ENCODE data around the gene GRM8. TPM values are rescaled to one million over a fixed set of nuclear protein-coding genes. Genes with fewer than 3 reads are reported as not detected.

Gene GRM8
- total and polyA plus RNA-seq, 10 of the 15 experiments (the other 5 are each of a cell fraction or from before 2014, with no cell fraction given) = 0.33 to 7.1 (median 0.45) TPM; not detected in 2

DNA sequence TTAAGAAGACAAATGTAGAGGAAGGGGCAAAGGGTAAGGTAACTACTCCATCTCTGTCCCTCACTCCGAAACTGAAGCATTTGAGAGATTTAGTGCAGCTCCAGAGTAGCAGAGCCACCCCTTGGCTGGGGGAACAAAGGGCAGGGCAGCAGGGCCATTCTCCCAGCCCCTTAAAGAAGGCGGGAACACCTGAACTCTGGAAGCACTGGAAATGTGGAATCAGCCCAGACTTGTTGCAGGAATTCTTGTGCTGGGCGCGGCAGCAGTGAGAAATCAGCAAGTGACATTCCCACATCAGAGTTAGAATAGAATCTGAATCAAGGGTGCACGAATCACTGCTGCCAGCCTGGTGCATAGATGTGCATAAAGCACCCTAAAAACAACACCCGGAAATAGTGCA lies 34.4 kb upstream of the GRM8 start:
- H3K4me1 ChIP-seq (ENCODE audit: control insufficient read depth, insufficient read depth, low read length) = no peaks in the 10 kb centered on the region
- FAIRE-seq (no peak), DNase-seq (ENCODE audit: low read depth, low spot score) (no peak), ATAC-seq (no peak)
- H3K36me3 ChIP-seq (ENCODE audit: control insufficient read depth in 2 of 2, insufficient read depth in 2 of 2, low read length in 1 of 2) = no peaks in the 10 kb centered on the region
- no peak overlapping the region for H3K9ac ChIP-seq (ENCODE audit: control insufficient read depth, insufficient read depth, low read length)
- no peak overlapping the region for H3K4me3 ChIP-seq
- TF ChIP-seq NBN (IDR thresholded peaks at IDR 0.05) (no peak), E2F8 (IDR thresholded peaks at IDR 0.05; ENCODE audit: low read depth, partially characterized antibody) (no peak), NFXL1 (IDR thresholded peaks at IDR 0.05; ENCODE audit: borderline replicate concordance) (no peak), USF1 (IDR thresholded peaks at IDR 0.05; ENCODE audit: borderline replicate concordance, extremely low read length, insufficient read depth, low read depth, low read length) (no peak), ZNF24 (IDR thresholded peaks at IDR 0.05) (no peak), SUPT20H (IDR thresholded peaks at IDR 0.05; ENCODE audit: borderline replicate concordance, control insufficient read depth, low read depth, low read length) (no peak), NFIC (IDR thresholded peaks at IDR 0.05; ENCODE audit: low read depth, low read length) (no peak), ASH2L (IDR thresholded peaks at IDR 0.05; ENCODE audit: borderline replicate concordance, low read depth) (no peak), POLR2AphosphoS5 (IDR thresholded peaks at IDR 0.05; ENCODE audit: low read length) (no peak), BMI1 (IDR thresholded peaks at IDR 0.05; ENCODE audit: borderline replicate concordance) (no peak)
- TF ChIP-seq, protein P1, sequence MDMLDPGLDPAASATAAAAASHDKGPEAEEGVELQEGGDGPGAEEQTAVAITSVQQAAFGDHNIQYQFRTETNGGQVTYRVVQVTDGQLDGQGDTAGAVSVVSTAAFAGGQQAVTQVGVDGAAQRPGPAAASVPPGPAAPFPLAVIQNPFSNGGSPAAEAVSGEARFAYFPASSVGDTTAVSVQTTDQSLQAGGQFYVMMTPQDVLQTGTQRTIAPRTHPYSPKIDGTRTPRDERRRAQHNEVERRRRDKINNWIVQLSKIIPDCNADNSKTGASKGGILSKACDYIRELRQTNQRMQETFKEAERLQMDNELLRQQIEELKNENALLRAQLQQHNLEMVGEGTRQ (IDR thresholded peaks at IDR 0.05; ENCODE audit: borderline replicate concordance, low read depth, low read length) = no peak
- H3K79me2 ChIP-seq (ENCODE audit: control insufficient read depth, insufficient read depth, low read length) = no peaks in the 10 kb centered on the region
- WGBS (ENCODE audit: insufficient coverage, insufficient replicate concordance, low lambda C conversion rate, missing lambda C conversion rate) = 19% methylated on average over 6 of the region's 6 CpGs
- in situ Hi-C loops (cut with MboI) (no loop called here), intact Hi-C loops (cut with micrococcal nuclease; ENCODE audit: unreplicated experiment) (no loop called here)
- ChIA-PET CTCF (no interaction called here), RAD21 (ENCODE audit: unreplicated experiment) (no interaction called here), POLR2A (no interaction called here), SMC1A (ENCODE audit: uncharacterized antibody, unreplicated experiment) (no interaction called here)
- no peaks in the 10 kb centered on the region for H3K27me3 ChIP-seq (replicated peaks in 1 of 2; ENCODE audit: control insufficient read depth in 2 of 2, insufficient read depth in 2 of 2, low read length in 1 of 2)
- no TSS peak for BruUV-seq (replicated peaks)
- H3K9me3 ChIP-seq (replicated peaks; ENCODE audit: control insufficient read depth, insufficient read depth, low read length) = no peaks in the 10 kb centered on the region
- no peak overlapping the region for H2AFZ ChIP-seq (ENCODE audit: control insufficient read depth, low read depth, low read length)
- H4K20me1 ChIP-seq (ENCODE audit: control insufficient read depth, insufficient read depth) = no peaks in the 10 kb centered on the region
- H3K4me2 ChIP-seq (ENCODE audit: control insufficient read depth, insufficient read depth) = no peak overlapping the region
- no peak overlapping the region for H3K27ac ChIP-seq (ENCODE audit: control insufficient read depth, insufficient read depth)

All from GM12878 (cell line).